GM10248 (cell line): ENCODE results near the gene IPP.
"Not testable (repeated sequence)": the region's sequence is repeated elsewhere in the genome, so short reads cannot be mapped to it uniquely, and the experiment has no call there.

Experiments used
- CTCF ChIA-PET: fragments of 300-600 bp; sonication (Branson Sonifier 250); formaldehyde crosslinking; extraction: SDS; loops from one replicate; lab custom pipeline; 2021; ENCODE audit warnings: antibody characterized with exemption; lab: Yijun Ruan, JAX
- POLR2A ChIA-PET: fragments of 350-650 bp; sonication (Branson Sonifier 250); formaldehyde crosslinking; extraction: SDS; loops from one replicate; lab custom pipeline; 2020; ENCODE audit warnings: antibody characterized with exemption; lab: Yijun Ruan, JAX
- DNase-seq: peaks from one replicate; pipeline ENCODE4 v3.0.0; 2012; ENCODE audit errors: extremely low spot score
- TF ChIP-seq, protein P1 (sequence below): IDR thresholded peaks from 2 replicates; pipeline ENCODE4 v1.5.1; 2012; ENCODE audit warnings: mild to moderate bottlenecking, low read depth; ENCODE audit errors: extremely low read depth, missing control alignments, control extremely low read depth

The IPP gene

DNA sequence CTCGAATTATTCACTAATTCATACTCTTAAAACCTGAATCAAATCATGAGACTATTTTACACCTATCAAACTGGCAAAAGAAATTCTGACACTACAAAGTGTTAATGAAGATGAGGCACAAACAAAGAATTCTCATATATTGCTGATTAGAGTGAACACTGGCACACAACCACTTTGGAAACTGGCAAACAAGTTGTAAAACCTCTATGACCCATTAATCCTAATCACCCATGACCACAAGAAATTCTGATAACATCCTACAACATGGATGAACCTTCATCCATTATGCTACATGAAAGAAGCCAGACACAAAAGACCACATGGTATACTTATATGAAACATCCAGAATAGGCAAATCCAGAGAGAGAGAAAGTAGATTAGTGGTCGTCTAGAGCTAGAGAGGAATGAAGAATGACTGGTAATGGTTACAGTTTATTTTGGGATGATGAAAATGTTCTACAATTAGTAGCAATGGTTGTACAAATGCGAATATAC lies 72.7 kb downstream of the IPP start:
- POLR2A ChIA-PET = interaction anchor here (0.6 to 1.3 kb wide), 2 partner anchors 8 to 105 kb away, joined by 5 to 10 read pairs; partner anchors contain the start of gene GPBP1L1
- TF ChIP-seq, protein P1, sequence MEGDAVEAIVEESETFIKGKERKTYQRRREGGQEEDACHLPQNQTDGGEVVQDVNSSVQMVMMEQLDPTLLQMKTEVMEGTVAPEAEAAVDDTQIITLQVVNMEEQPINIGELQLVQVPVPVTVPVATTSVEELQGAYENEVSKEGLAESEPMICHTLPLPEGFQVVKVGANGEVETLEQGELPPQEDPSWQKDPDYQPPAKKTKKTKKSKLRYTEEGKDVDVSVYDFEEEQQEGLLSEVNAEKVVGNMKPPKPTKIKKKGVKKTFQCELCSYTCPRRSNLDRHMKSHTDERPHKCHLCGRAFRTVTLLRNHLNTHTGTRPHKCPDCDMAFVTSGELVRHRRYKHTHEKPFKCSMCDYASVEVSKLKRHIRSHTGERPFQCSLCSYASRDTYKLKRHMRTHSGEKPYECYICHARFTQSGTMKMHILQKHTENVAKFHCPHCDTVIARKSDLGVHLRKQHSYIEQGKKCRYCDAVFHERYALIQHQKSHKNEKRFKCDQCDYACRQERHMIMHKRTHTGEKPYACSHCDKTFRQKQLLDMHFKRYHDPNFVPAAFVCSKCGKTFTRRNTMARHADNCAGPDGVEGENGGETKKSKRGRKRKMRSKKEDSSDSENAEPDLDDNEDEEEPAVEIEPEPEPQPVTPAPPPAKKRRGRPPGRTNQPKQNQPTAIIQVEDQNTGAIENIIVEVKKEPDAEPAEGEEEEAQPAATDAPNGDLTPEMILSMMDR = no peak
- CTCF ChIA-PET = interaction anchor here (1.2 to 1.9 kb wide), 2 partner anchors 10 to 18 kb away, joined by 4 read pairs; partner anchors contain the start of gene TMEM69
- DNase-seq = no peak

DNA sequence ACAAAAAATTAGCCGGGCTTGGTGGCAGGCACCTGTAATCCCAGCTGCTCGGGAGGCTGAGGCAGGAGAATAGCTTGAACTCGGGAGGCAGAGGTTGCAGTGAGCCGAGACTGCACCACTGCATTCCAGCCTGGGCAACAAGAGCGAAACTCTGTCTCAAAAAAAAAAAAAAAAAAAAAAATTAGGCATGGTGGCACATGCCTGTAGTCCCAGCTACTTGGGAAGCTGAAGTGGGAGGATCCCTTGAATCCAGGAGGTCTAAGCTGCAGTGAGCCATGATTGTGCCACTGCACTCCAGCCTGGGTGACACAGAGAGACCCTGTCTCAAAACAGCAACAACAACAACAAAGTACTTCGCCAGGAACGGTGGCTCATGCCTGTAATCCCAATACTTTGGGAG lies 73.9 kb downstream of the IPP start:
- ChIA-PET POLR2A (interaction anchor here (1.3 kb wide), 1 partner anchor 10 kb away, joined by 10 read pairs; the partner anchor contains the start of gene GPBP1L1), CTCF (interaction anchor here (1.4 kb wide), 1 partner anchor 25 kb away, joined by 3 read pairs; no protein-coding TSS in a partner anchor)
- DNase-seq = not testable (repeated sequence)

DNA sequence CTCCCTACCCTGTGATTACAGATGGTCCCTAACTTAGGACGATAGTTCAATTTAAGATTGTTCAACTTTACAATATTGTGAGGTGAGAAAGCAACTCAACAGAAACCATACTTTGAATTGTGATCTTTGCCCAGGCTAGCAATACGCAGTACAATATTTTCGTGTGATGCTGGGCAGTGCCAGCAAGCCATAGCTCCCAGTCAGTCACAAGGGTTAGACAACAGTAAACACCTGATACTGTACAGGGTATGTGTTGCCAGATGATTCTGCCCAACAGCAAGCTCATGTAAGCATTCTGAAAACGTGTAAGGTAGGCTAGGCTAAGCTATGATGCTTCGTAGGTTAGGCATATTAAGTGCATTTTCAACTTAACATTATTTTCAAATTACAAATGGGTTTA lies 76.0 kb downstream of the IPP start:
- POLR2A ChIA-PET = no interaction called here
- CTCF ChIA-PET = interaction anchor here (1.0 to 3.1 kb wide), 4 partner anchors 11 to 105 kb away, joined by 3 to 15 read pairs (median 6); partner anchors contain the start of genes GPBP1L1 and TMEM69
- DNase-seq = no peak
- TF ChIP-seq, protein P1 = no peak

DNA sequence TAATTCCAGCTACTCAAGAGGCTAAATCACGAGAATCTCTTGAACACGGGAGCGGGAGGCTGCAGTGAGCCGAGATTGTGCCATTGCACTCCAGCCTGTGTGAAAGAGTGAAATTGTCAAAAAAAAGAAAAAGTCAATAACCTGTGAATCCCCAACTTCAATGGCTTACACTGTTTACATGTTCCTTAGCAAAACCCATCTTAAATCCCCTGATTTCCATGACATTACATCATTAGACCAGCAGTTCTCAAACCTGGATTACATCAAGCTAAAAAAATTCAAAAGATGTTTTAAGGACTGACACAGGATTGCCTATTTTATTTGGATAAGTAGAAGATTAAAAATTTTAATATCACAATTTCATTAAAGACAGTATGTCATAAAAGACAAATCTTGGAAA lies 76.5 kb downstream of the IPP start:
- ChIA-PET CTCF (interaction anchor here (1.0 to 3.1 kb wide), 5 partner anchors 12 to 104 kb away, joined by 3 to 15 read pairs (median 6); partner anchors contain the start of genes GPBP1L1 and TMEM69), POLR2A (no interaction called here)
- TF ChIP-seq, protein P1 = no peak
- DNase-seq = no peak

DNA sequence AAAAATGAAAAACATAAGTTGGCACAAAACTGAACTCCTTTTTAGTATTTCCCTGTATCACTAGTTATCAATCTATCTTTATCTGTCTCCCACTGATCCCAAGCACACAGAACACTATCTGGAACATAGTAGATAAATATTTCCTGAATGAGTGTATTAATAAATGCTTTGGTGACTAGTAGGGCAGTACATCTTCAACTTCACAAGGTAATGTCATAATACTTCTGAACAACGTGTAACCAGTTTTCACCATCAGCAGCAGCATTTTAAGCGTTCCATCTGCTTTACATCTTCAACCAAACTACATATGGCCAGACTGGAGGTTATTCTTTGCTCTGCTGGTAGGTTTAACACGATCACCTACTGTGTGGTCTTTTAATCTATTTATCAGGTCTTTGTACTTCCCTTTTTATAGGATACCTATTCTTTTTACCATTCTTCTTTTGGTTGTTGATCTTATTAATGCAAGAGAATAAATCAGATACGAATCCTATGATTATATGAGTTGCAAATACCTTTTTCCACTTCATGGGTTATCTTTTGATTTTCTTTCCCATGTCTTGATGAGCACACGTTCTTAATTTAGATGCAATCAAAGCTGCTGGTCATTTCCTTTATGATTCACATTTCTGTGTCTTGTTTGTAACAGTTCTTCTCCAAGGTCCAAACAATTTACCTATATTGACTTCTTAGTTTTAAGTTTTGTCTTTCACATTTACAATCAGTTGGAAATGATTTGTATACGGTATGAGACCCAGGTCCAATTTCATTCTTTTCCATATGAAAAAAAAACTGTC lies 80.4 kb downstream of the IPP start:
- DNase-seq = no peak
- POLR2A ChIA-PET = interaction anchor here (0.6 kb wide), 1 partner anchor 17 kb away, joined by 9 read pairs; no protein-coding TSS in a partner anchor
- CTCF ChIA-PET = interaction anchor here (1.2 to 1.8 kb wide), 3 partner anchors 12 to 29 kb away, joined by 3 to 4 read pairs (median 4); no protein-coding TSS in a partner anchor
- TF ChIP-seq, protein P1 = no peak

DNA sequence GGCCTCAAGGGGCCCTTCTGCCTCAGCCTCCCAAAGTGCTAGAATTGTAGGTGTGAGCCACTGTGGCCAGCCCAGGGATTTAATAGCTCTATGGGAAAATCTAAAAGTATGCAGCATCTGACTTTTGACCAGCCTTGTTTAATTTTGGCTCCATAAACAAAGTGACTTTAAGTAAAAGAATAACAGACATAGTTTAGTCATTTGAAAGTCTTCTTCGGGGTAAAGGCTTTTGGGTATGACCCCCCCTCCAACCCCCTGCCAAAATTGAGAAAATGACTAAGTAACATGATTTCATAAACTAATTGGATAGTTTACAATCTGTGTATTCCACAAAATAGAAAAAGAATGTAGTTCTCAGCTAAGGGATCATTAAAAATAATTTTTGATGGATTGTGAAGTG lies 81.1 kb downstream of the IPP start:
- POLR2A ChIA-PET = interaction anchor here (0.5 to 0.6 kb wide), 2 partner anchors 13 to 561 kb away, joined by 3 to 6 read pairs; no protein-coding TSS in a partner anchor
- DNase-seq = no peak
- CTCF ChIA-PET = interaction anchor here (0.6 to 1.8 kb wide), 2 partner anchors 14 to 24 kb away, joined by 3 to 4 read pairs; no protein-coding TSS in a partner anchor
- TF ChIP-seq, protein P1 = no peak
